Neutrophil (primary cell): Measurements from ENCODE around the gene ARHGEF16.

ENCODE experiments used
- H3K27ac ChIP-seq: fragments of 200-600 bp; sonication (generic); 2 replicates; pipeline ENCODE4 v1.5.1; 2016; ENCODE audit warnings: mild to moderate bottlenecking, moderate library complexity
- H3K27me3 ChIP-seq: fragments of 200-600 bp; sonication (generic); 2 replicates; pipeline ENCODE4 v1.6.0; 2016; ENCODE audit warnings: mild to moderate bottlenecking
- H3K36me3 ChIP-seq: fragments of 200-600 bp; sonication (generic); 2 replicates; pipeline ENCODE4 v1.5.1; 2017
- H3K4me1 ChIP-seq, 2 experiments: fragments of 200-600 bp in 1 of 2; sonication (generic) in 1 of 2; 1 replicate in 1 of 2; 2 replicates in 1 of 2; pipeline versions ENCODE4 v1.5.1 to v1.6.1; 2013 to 2016; ENCODE audit warnings: low read depth in 1 of 2, low read length in 1 of 2, mild to moderate bottlenecking in 1 of 2, moderate library complexity in 1 of 2; ENCODE audit not compliant: control insufficient read depth in 1 of 2, insufficient read depth in 1 of 2
- H3K4me3 ChIP-seq, 2 experiments: fragments of 200-600 bp in 1 of 2; sonication (generic) in 1 of 2; 1 replicate in 1 of 2; 2 replicates in 1 of 2; pipeline ENCODE4 v1.5.1; 2013 to 2016; ENCODE audit warnings: low read depth in 1 of 2, low read length in 1 of 2, mild to moderate bottlenecking in 1 of 2, moderate library complexity in 1 of 2
- H3K9me3 ChIP-seq: fragments of 200-600 bp; sonication (generic); 2 replicates; pipeline ENCODE4 v1.5.1; 2016
- TF ChIP-seq, protein P1 (sequence below): fragments of 200-600 bp; sonication (generic); IDR thresholded peaks from 2 replicates; pipeline ENCODE4 v1.5.1; 2016; ENCODE audit warnings: antibody characterized with exemption

Gene ARHGEF16

DNA sequence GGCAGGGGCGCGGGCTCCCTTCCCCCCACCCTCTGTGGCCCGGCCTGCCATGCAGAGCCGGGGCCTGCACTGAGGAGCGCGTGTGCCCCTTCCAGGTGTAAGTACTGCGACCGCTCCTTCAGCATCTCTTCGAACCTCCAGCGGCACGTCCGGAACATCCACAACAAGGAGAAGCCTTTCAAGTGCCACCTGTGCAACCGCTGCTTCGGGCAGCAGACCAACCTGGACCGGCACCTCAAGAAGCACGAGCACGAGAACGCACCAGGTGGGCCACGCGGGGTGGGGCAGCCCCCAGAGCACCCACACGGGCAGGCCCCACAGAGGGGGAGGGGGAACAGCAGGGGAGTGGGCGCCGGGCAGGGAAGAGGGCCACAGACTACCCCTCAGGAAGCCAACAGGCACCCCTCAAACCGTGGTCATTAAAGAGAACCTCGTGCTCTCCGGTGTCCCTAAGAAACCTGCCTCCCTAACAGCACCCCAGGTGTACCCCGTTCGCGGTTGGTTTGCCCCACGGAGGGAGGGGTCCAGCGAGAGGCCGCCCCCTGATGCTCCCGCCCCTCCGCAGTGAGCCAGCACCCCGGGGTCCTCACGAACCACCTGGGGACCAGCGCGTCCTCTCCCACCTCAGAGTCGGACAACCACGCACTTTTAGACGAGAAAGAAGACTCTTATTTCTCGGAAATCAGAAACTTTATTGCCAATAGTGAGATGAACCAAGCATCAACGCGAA lies 28.8 kb upstream of the ARHGEF16 start:
- no peak overlapping the region for H3K4me3 ChIP-seq
- H3K27ac ChIP-seq, result no peak overlapping the region
- H3K9me3 ChIP-seq, result no peaks in the 10 kb centered on the region
- TF ChIP-seq, protein P1, sequence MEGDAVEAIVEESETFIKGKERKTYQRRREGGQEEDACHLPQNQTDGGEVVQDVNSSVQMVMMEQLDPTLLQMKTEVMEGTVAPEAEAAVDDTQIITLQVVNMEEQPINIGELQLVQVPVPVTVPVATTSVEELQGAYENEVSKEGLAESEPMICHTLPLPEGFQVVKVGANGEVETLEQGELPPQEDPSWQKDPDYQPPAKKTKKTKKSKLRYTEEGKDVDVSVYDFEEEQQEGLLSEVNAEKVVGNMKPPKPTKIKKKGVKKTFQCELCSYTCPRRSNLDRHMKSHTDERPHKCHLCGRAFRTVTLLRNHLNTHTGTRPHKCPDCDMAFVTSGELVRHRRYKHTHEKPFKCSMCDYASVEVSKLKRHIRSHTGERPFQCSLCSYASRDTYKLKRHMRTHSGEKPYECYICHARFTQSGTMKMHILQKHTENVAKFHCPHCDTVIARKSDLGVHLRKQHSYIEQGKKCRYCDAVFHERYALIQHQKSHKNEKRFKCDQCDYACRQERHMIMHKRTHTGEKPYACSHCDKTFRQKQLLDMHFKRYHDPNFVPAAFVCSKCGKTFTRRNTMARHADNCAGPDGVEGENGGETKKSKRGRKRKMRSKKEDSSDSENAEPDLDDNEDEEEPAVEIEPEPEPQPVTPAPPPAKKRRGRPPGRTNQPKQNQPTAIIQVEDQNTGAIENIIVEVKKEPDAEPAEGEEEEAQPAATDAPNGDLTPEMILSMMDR, result no peak
- H3K36me3 ChIP-seq, result no peaks in the 10 kb centered on the region
- H3K4me1 ChIP-seq, result no peaks in the 10 kb centered on the region
- H3K27me3 ChIP-seq, result peaks cover 34% of the 10 kb centered on the region

- TF ChIP-seq, protein P1, result no peak
- peaks cover 27% of the 10 kb centered on the region for H3K27me3 ChIP-seq
- no peaks in the 10 kb centered on the region for H3K4me1 ChIP-seq
- H3K27ac ChIP-seq, result no peak overlapping the region
- H3K36me3 ChIP-seq, result no peaks in the 10 kb centered on the region
- H3K4me3 ChIP-seq, result no peak overlapping the region
- no peaks in the 10 kb centered on the region for H3K9me3 ChIP-seq
These were observed 27.4 kb upstream of the ARHGEF16 start for GRCh38 chr1:3426956-3427535.

GRCh38 chr1:3427711-3428704 lies 26.5 kb upstream of the ARHGEF16 start:
- H3K27ac ChIP-seq, result no peak overlapping the region
- H3K27me3 ChIP-seq, result peaks cover 18% of the 10 kb centered on the region
- no peaks in the 10 kb centered on the region for H3K9me3 ChIP-seq
- no peaks in the 10 kb centered on the region for H3K36me3 ChIP-seq
- TF ChIP-seq, protein P1, result no peak
- H3K4me3 ChIP-seq, result no peak overlapping the region
- H3K4me1 ChIP-seq, result no peaks in the 10 kb centered on the region

GRCh38 chr1:3428899-3429298 lies 25.6 kb upstream of the ARHGEF16 start:
- H3K9me3 ChIP-seq, result no peaks in the 10 kb centered on the region
- no peak overlapping the region for H3K4me3 ChIP-seq
- H3K4me1 ChIP-seq, result no peaks in the 10 kb centered on the region
- no peaks in the 10 kb centered on the region for H3K36me3 ChIP-seq
- H3K27me3 ChIP-seq, result peaks cover 9% of the 10 kb centered on the region
- TF ChIP-seq, protein P1, result no peak
- no peak overlapping the region for H3K27ac ChIP-seq

DNA sequence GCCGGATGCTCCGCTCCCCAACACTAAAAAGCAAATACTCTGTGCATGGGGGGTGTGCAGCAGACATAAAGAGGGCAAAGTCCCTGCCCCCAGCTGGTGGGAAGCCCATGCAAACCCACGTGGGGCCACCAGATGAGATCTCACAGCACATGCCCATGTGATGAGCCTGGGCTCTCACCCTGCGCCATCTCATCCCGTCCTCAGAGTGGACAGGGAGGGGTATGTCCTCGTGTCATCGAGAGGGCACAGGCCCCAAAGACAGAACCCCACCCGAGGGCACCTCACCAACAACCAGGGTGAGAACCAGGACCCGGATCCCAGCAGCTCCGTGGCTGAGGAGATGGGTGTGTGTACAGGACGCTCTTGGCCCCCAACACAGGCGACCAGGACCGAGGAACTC lies 25.1 kb upstream of the ARHGEF16 start:
- peaks cover 5% of the 10 kb centered on the region for H3K27me3 ChIP-seq
- TF ChIP-seq, protein P1, result no peak
- no peaks in the 10 kb centered on the region for H3K36me3 ChIP-seq
- H3K9me3 ChIP-seq, result no peaks in the 10 kb centered on the region
- no peaks in the 10 kb centered on the region for H3K4me1 ChIP-seq
- no peak overlapping the region for H3K27ac ChIP-seq
- H3K4me3 ChIP-seq, result no peak overlapping the region
